ENCODE results near the gene TSPO2.

The TSPO2 gene

DNA sequence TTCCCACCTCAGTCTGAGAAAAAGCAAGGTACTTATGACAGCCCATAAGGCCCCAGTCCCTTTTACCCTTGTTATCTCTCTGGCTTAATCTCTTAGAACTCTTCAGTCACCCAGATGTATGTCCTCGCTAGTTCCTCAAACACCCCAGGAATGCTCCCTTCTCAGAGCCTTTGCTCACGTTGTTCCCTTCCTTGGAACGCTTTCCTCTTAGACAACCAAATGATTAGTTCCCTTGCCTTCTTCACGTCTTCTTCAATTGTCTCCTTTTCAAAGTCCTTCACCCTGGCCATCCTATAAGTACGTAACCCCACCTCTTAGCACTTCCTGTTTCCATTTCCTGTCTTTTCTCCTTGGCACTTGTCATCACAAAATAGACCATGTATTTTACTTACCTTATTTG is 9.6 kb downstream of the TSPO2 start:
- DNase-seq (ENCODE audit: low read depth) = no peak

DNA sequence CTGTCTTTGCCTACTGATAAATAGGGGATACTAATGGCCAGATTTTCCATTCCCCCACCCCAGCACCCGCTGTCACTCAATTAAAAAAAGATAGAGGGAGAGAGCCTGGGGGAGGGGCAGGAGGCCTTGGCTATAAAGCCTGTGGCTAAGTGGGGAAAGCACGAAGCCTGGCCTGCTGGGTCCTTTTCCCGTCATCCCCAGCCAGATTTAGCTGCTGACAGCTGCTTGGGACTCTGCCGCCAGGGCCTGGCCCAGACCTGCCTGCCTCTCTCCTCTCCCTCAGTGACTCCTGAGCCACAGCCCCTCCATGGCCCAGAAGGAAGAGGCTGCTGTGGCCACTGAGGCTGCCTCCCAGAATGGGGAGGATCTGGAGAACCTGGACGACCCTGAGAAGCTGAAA is 10.8 kb downstream of the TSPO2 start, which contains the start of gene APOBEC2:
TSS of gene APOBEC2 (plus strand) at position 162 of the 400 bp plus-strand sequence. CDS start at position 308, 146 bp downstream.
- no peak for DNase-seq (ENCODE audit: low read depth)

GRCh38 chr6:41054511-41054910 is 12.2 kb downstream of the TSPO2 start:
- DNase-seq (ENCODE audit: low read depth) = no peak

- DNase-seq (ENCODE audit: low read depth) = no peak
Measured at GRCh38 chr6:41055149-41055548, 12.9 kb downstream of the TSPO2 start.

DNA sequence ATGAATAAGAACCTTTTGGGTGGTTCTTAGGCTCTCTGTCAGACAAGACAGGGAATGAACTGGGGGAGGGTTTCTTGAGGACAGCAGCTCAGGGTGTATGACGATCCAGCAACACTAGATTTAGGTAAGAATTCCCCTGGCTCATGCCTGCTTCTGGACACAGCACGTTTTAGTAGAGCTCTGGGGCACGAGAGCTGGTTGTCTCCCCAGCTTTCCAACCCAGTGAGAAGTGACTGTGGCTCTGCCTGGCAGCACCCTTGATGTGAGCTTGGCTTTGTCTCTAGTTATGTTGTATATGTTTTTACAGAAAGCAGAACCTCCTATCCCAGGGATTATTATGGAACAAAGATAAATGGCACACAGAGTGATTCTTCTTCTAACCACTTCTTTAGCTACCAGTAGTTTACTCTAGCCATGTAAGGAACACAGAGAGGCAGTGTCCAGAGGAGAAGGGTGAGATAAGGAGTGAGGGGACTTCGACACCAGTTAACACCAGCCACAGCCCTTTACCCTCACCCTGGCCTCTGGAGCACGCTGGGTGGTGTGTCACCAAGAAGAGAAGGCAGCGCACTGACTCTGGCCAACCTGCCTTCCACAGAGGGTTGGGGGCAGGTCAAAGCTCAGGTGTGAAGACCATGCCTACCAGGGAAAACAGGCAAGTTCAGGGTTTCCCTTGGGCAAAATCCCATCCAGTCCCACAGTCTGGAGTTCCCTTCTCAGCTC is 14.7 kb downstream of the TSPO2 start:
- DNase-seq (ENCODE audit: low read depth) = no peak

DNA sequence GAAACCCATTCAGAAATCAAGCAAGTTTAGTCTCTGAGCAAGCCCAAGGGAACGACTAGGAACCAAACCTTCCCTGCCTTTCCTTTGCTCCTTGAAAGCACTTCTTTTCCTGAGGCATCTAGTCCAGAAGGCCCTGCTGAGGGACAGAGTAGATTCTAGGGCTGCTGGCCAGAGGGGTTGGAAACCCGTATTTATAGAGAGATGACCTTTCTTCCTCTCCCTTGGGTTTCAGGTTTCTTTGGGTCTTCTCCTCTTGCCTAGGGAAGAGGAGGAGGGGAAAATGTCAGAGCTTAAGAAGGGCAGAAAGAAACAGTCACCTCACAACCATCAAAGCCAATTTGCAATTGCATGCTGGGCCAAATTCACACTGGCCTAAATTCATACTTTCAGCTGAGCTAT is 16.5 kb downstream of the TSPO2 start:
- DNase-seq (ENCODE audit: low read depth) = no peak

DNA sequence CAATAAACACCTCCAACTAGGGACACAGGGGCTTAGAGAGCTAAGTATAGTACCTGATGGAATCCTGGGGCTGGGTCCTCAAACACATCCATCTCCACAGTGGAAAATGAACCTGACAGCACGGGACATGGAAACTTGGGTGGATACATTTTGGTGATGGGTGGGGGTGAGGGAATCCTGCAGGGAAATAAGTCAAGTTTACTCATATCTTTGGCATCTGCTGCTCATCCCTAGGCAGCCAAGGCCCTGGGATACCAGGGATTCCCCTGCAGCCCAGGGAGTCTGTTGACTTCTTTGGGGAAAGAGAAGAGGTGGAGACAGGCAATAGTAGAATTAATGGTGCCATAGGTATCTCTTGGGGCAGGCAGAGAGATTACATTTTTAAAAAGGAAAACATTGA is 17.3 kb downstream of the TSPO2 start:
- no peak for DNase-seq (ENCODE audit: low read depth)

GRCh38 chr6:41061196-41061726 is 19.0 kb downstream of the TSPO2 start:
- no peak for DNase-seq (ENCODE audit: low read depth)

GRCh38 chr6:41062056-41062455 is 19.8 kb downstream of the TSPO2 start:
- DNase-seq (ENCODE audit: low read depth) = no peak

- no peak for DNase-seq (ENCODE audit: low read depth)
Measured at GRCh38 chr6:41063884-41064285, 21.6 kb downstream of the TSPO2 start.

DNA sequence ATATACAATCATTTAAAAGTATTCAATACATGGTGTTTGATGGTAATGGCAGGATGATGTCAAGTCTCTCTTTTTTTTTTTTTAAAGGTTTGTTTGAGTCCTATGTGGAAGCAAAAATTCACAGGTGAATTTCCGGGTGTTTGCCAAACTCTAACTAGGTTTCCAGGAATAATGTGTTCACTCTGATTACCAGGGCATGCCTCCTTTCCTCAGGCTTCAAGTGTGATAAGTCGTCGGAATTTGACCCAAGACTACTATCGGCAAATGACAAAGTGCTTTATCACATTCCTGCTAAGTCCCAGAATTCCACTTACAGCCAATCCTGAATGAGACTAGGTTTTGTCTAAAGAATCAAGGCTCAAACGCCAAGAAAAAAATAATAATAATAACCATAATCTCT is 22.6 kb downstream of the TSPO2 start:
- DNase-seq (ENCODE audit: low read depth) = no peak

- DNase-seq (ENCODE audit: low read depth) = no peak
Measured at GRCh38 chr6:41065550-41066026, 23.3 kb downstream of the TSPO2 start.

DNA sequence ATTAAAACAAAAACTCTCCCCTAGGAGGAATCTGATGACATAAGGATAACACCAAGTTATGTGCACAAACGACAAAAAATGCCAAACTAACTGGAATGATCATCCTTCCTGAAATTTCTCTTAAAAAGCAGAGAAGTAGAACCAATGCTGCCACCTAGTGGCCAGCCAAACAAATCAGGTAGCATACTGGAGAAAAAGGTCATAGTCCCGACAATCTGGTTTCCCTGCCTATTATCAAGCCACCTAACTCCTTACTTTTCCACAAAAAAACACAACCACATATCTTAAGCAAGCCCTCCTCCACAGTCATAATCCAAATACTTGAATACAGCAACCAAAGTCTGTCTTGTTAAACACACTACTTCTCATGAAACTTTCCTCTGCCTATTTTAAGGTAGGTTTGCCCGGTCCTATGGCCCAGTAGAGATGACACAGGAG is 24.6 kb downstream of the TSPO2 start:
- DNase-seq (ENCODE audit: low read depth) = peak; percentile 26

GRCh38 chr6:41071501-41071922 is 29.2 kb downstream of the TSPO2 start:
- DNase-seq (ENCODE audit: low read depth) = peak; percentile 67

DNA sequence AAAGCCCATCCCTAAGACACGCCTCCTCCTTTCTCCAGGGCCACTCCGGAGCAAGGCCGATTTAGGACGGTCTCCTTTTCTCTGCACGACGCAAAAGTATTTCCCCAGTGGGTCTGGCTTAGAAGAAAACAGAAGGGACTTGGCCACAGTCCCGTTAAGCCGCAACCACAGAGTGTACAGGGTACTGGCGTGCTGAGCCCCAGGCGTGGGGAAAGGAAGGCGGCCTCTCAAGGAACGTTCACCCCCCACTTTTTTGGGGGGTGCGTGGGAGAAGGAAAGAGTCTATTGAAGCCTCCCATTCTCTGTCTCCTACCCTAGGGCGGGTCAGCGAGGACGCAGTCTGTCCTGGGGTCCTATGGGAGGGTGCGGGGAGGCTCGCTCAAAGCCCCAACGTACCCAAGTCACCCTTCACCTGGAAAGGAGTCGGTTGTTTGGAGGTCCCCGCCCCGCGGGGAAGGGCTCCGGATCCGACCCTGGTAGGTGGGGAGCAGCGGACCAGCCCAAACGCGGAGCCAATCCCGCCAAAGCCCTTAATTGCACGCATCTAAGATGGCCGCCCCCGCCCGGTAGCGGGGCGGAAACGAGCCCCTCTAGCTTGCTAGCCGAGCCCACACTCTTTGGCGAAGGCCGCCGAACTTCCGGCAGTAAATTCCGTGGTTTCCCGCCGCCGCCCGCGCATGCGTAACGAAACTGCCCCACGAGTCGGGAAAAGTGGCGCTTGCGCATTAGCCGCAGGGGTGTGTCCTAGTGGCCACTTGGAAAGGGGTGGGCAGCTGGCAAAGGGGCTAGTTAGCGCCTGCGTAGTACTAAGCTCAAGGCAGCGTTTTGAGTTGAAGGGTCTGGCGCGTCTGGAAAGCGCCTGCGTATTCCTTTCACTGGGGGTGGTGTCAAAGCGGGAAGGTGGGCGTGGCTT is 29.9 kb downstream of the TSPO2 start, which contains the start of gene OARD1:
TSS of gene OARD1 (minus strand) at position 434 of the 913 bp plus-strand sequence. CDS start 722 bp downstream, outside the sequence.
- DNase-seq (ENCODE audit: low read depth) = peak; percentile 99

DNA sequence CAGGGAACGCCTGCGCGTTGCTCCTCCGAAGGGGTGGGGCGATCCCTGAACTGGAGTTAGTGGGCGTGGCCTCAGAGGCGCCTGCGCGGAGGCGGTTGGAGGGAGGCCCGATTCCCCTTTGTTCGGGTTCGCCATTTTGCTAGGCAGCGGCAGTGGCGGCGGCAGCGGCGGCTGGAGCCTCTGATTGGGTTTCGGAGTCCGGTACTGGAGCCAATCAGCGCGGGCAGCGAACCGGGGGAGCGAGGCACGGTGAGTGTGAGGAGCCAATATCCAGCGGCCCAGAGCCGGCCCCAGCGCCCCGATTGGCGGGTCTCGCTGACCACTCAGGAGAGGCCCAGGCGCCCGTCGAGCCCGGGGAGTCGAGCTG is 30.6 kb downstream of the TSPO2 start, which contains the start of gene NFYA:
TSS of gene NFYA (plus strand) at position 139 of the 367 bp plus-strand sequence. CDS start 6,116 bp downstream, outside the sequence.
- DNase-seq (ENCODE audit: low read depth) = no peak

DNA sequence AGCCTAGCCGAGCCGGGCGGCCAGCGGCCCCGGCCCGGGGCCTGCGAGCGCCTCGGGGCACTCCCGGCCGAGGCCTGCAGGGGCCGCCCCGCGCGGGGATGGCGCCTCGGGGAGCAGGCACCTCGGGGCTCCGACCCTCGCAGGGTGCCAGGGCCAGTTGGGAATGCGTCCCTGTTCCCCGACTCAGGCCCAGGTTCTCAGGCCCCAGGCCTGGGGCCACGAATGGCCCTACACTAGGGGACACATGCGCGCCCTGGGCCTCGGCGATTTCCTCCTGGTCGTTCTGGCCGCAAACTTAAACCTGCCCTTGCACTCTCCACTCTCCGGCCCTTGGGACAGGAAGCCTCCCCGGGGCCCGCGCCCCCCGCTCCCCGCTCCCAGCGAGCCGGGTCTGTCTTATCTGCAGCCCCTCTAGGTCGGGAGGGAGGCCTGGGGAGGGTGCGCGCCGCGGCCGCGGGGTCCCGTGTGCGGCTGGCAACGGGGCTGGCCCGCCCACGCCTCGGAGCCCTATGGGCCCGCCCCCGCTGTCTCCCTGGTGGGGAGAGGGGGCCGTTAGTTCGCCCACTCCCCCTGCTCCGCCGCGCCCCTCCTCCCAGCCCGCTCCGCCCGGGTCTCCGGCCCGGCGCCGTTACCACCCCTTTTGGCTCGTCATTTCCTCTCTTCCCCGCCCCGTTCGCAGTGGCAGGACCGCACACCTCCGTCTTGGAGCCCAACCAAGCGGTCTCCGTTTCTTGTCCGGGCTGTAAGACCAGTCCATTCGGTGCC is 31.1 kb downstream of the TSPO2 start:
- peak; percentile 73 for DNase-seq (ENCODE audit: low read depth)

GRCh38 chr6:41073968-41074691 is 31.9 kb downstream of the TSPO2 start:
- no peak for DNase-seq (ENCODE audit: low read depth)

- DNase-seq (ENCODE audit: low read depth) = no peak
Measured at GRCh38 chr6:41074692-41075436, 32.6 kb downstream of the TSPO2 start.

Measured in T-helper 22 cell (primary cell).